ENCODE data around the gene ATAD3B.

Gene ATAD3B

GRCh38 chr1:1435106-1435903, 36.3 kb upstream of the ATAD3B start, which contains the start of gene VWA1 (continued):
- TF ChIP-seq ZFP41 (tag by site-specific recombination; IDR thresholded peaks at IDR 0.05; ENCODE audit: borderline replicate concordance), result no peak
- peak; percentile 93 for TF ChIP-seq KLF9 (tag by site-specific recombination; IDR thresholded peaks at IDR 0.05; ENCODE audit: low read depth)
- TF ChIP-seq SP2 (tag by site-specific recombination; IDR thresholded peaks at IDR 0.05), result peak; percentile 48
- 0 out of 2 replicates have a peak, but pooled peaks have one; percentile 63 for TF ChIP-seq PBX3 (CRISPR knock-in tag; IDR thresholded peaks at IDR 0.05)
- peak; percentile 56 for TF ChIP-seq SP3 (tag by site-specific recombination; IDR thresholded peaks at IDR 0.05)
- no peak for TF ChIP-seq ZEB2 (tag by site-specific recombination; IDR thresholded peaks at IDR 0.05)
- TF ChIP-seq ZNF549 (tag by site-specific recombination; IDR thresholded peaks at IDR 0.05), result no peak
- TF ChIP-seq ZBTB26 (tag by site-specific recombination; optimal IDR thresholded peaks at IDR 0.05), result peak; percentile 86
- TF ChIP-seq GLI2 (tag by site-specific recombination; IDR thresholded peaks at IDR 0.05; ENCODE audit: borderline replicate concordance, low read depth), result no peak
- peak; percentile 86 for TF ChIP-seq ZNF596 (tag by site-specific recombination; IDR thresholded peaks at IDR 0.05)
- no peak for TF ChIP-seq ZNF350 (tag by site-specific recombination; IDR thresholded peaks at IDR 0.05)
- peak; percentile 90 for TF ChIP-seq KLF10 (tag by site-specific recombination; IDR thresholded peaks at IDR 0.05)
- no peak for TF ChIP-seq ZNF398 (tag by site-specific recombination; IDR thresholded peaks at IDR 0.05)

- peaks cover 0 to 9% of the 10 kb centered on the region in 2 experiments; a peak in 1 of 3 replicates for H3K36me3 ChIP-seq (ENCODE audit: control insufficient read depth in 2 of 2, insufficient read depth in 1 of 2, low read length in 2 of 2)
- POLR2A ChIA-PET, result interaction anchor here (0.5 kb wide), 1 partner anchor 226 kb away, joined by 4 read pairs; no protein-coding TSS in a partner anchor
- H3K4me1 ChIP-seq (ENCODE audit: control insufficient read depth, insufficient read depth, low read length), result no peaks in the 10 kb centered on the region
- CTCF ChIA-PET, result interaction anchor here (0.5 to 1.4 kb wide), 2 partner anchors 37 to 533 kb away, joined by 3 to 6 read pairs; partner anchors contain the start of gene CCNL2
- no peaks in the 10 kb centered on the region for H3K9me3 ChIP-seq (ENCODE audit: control insufficient read depth, insufficient read depth, low read depth, low read length)
- peak overlapping the region; percentile 24 for H3K4me3 ChIP-seq (ENCODE audit: low read depth, low read length)
- no peak overlapping the region for H3K27ac ChIP-seq (ENCODE audit: extremely low read depth, low read depth, low read length)
- TF ChIP-seq PATZ1 (tag by site-specific recombination; IDR thresholded peaks at IDR 0.05) (0 out of 2 replicates have a peak, but pooled peaks have one; percentile 22), ZNF239 (tag by site-specific recombination; IDR thresholded peaks at IDR 0.05) (no peak), ZNF830 (tag by site-specific recombination; IDR thresholded peaks at IDR 0.05; ENCODE audit: low read depth) (no peak), TCF7L2 (IDR thresholded peaks at IDR 0.05; ENCODE audit: borderline replicate concordance, low read depth, low read length) (no peak), ZNF624 (tag by site-specific recombination; IDR thresholded peaks at IDR 0.05) (no peak), HIC1 (tag by site-specific recombination; IDR thresholded peaks at IDR 0.05) (0 out of 2 replicates have a peak, but pooled peaks have one; percentile 19), ZBTB10 (tag by site-specific recombination; IDR thresholded peaks at IDR 0.05) (no peak), SETDB1 (IDR thresholded peaks at IDR 0.05; ENCODE audit: insufficient read length, low read length) (no peak), ZNF341 (tag by site-specific recombination; IDR thresholded peaks at IDR 0.05; ENCODE audit: low read depth) (peak; percentile 89), ZNF600 (tag by site-specific recombination; IDR thresholded peaks at IDR 0.05) (0 out of 2 replicates have a peak, but pooled peaks have one; percentile 24)
Measured at GRCh38 chr1:1435911-1436629, 35.5 kb upstream of the ATAD3B start.

Data from HEK293 (cell line).